Osteoblast (primary cell): ENCODE measurements around the gene ACVR1. TPM values are rescaled to one million over a fixed set of nuclear protein-coding genes. Genes with fewer than 3 reads are reported as not detected.
A peak's percentile ranks its signal among the peaks of the same experiment; 100 is the strongest.
"Not testable (repeated sequence)": the region's sequence is repeated elsewhere in the genome, so short reads cannot be mapped to it uniquely, and the experiment has no call there.

Experiments
- DNase-seq: peaks from one replicate; pipeline ENCODE4 v3.0.0; 2011; ENCODE audit warnings: low spot score, mixed read lengths; ENCODE audit not compliant: insufficient read length; ENCODE audit errors: missing footprints
- H2AFZ ChIP-seq: 2 replicates; pipeline ENCODE4 v1.6.0; 2011; ENCODE audit warnings: mild to moderate bottlenecking, low read length
- H3K27ac ChIP-seq: 2 replicates; pipeline ENCODE4 v1.5.1; 2011; ENCODE audit warnings: mild to moderate bottlenecking, low read depth, low read length, moderate library complexity
- H3K27me3 ChIP-seq: 2 replicates; pipeline ENCODE4 v1.6.0; 2012; ENCODE audit warnings: mild to moderate bottlenecking, control low read depth, inconsistent platforms, low read length, moderate library complexity; ENCODE audit not compliant: insufficient read depth
- H3K36me3 ChIP-seq: 2 replicates; pipeline ENCODE4 v1.5.1; 2011; ENCODE audit warnings: mild to moderate bottlenecking, low read length, control low read depth, moderate library complexity; ENCODE audit not compliant: insufficient read depth
- H3K4me1 ChIP-seq: 2 replicates; pipeline ENCODE4 v1.5.1; 2011; ENCODE audit warnings: mild to moderate bottlenecking, low read length, control low read depth, moderate library complexity; ENCODE audit not compliant: insufficient read depth
- H3K4me2 ChIP-seq: 2 replicates; pipeline ENCODE4 v1.6.0; 2011; ENCODE audit warnings: mild to moderate bottlenecking, low read length; ENCODE audit not compliant: insufficient read depth
- H3K4me3 ChIP-seq: fragments of 200-600 bp; sonication (generic); 3 replicates; pipeline ENCODE4 v1.5.1; 2012; ENCODE audit warnings: mild to moderate bottlenecking, low read length, inconsistent platforms; ENCODE audit not compliant: insufficient read depth
- H3K79me2 ChIP-seq: 2 replicates; pipeline ENCODE4 v1.6.0; 2012; ENCODE audit warnings: mild to moderate bottlenecking, low read length, control low read depth, inconsistent platforms; ENCODE audit not compliant: insufficient read depth
- H3K9me3 ChIP-seq: 2 replicates; pipeline ENCODE4 v1.5.1; 2011; ENCODE audit warnings: low read depth, low read length, control low read depth
- H4K20me1 ChIP-seq: 2 replicates; pipeline ENCODE4 v1.6.0; 2012; ENCODE audit warnings: mild to moderate bottlenecking, low read length, control low read depth; ENCODE audit not compliant: insufficient read depth
- total RNA-seq: library from RNA; depleted of rRNA; stranded (reverse); fragments of >200 nt; gene quantifications from 2 replicates; pipeline ENCODE4 v1.2.3, GENCODE V29; 2012
- TF ChIP-seq, protein P1 (sequence below): IDR thresholded peaks from 2 replicates; pipeline ENCODE4 v1.5.1; 2011; ENCODE audit warnings: mild to moderate bottlenecking, low read depth, low read length, moderate library complexity; ENCODE audit errors: extremely low read depth

ACVR1 gene
- total RNA-seq, 1 donor: 52.5 TPM

DNA sequence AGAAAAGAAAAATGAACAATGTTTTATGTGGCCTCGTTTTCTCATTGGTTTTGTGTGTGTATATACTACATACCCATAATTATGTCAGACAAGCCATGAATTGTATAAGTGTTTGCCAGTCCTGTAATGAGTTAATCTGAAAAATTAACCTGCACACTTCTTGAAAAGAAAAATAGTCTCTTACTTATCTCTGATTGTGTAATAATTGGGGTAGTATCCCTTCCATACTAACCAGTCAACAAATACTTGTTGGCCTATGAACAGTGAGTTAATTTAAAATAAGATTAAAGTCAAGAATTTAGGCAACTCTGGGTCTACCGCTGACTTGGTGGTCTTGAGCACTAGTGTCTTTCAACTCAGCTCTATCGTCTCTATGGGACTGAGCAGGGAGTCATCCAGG lies 48.8 kb downstream of the ACVR1 start:
- no peaks in the 10 kb centered on the region for H3K9me3 ChIP-seq
- H3K4me2 ChIP-seq: no peak overlapping the region
- TF ChIP-seq, protein P1, sequence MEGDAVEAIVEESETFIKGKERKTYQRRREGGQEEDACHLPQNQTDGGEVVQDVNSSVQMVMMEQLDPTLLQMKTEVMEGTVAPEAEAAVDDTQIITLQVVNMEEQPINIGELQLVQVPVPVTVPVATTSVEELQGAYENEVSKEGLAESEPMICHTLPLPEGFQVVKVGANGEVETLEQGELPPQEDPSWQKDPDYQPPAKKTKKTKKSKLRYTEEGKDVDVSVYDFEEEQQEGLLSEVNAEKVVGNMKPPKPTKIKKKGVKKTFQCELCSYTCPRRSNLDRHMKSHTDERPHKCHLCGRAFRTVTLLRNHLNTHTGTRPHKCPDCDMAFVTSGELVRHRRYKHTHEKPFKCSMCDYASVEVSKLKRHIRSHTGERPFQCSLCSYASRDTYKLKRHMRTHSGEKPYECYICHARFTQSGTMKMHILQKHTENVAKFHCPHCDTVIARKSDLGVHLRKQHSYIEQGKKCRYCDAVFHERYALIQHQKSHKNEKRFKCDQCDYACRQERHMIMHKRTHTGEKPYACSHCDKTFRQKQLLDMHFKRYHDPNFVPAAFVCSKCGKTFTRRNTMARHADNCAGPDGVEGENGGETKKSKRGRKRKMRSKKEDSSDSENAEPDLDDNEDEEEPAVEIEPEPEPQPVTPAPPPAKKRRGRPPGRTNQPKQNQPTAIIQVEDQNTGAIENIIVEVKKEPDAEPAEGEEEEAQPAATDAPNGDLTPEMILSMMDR: no peak
- no peak overlapping the region for H3K4me3 ChIP-seq
- H3K36me3 ChIP-seq: no peaks in the 10 kb centered on the region
- peaks cover 25% of the 10 kb centered on the region for H3K4me1 ChIP-seq
- H3K27me3 ChIP-seq: no peaks in the 10 kb centered on the region
- peaks cover 6% of the 10 kb centered on the region for H4K20me1 ChIP-seq
- no peak overlapping the region for H3K27ac ChIP-seq
- H3K79me2 ChIP-seq: peaks cover 63% of the 10 kb centered on the region
- DNase-seq: no peak
- no peak overlapping the region for H2AFZ ChIP-seq

DNA sequence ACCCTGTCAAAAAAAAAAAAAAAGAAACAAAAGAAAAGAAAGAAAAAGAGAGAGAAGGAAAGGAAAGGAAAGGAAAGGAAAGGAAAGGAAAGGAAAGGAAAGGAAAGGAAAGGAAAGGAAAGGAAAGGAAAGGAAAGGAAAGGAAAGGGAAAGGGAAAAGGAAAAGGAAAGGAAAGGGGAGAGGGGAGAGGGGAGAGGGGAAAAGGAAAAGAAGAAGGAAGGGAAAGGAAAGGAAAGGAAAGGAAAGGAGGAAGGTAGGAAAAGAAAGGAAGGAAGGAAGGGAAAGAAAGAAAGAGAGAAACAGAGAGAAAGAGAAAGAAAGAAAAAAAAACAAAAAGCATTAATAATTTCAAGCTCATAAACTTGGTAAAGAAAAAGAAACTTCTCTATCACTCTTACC lies 49.5 kb downstream of the ACVR1 start:
- Histone ChIP-seq H3K27ac (peak overlapping the region; percentile 24), H4K20me1 (peaks cover 10% of the 10 kb centered on the region), H3K4me1 (peaks cover 24% of the 10 kb centered on the region), H3K79me2 (peaks cover 66% of the 10 kb centered on the region)
- DNase-seq, H2AFZ ChIP-seq, H3K9me3 ChIP-seq, H3K27me3 ChIP-seq, H3K36me3 ChIP-seq, H3K4me3 ChIP-seq, H3K4me2 ChIP-seq: not testable (repeated sequence)

DNA sequence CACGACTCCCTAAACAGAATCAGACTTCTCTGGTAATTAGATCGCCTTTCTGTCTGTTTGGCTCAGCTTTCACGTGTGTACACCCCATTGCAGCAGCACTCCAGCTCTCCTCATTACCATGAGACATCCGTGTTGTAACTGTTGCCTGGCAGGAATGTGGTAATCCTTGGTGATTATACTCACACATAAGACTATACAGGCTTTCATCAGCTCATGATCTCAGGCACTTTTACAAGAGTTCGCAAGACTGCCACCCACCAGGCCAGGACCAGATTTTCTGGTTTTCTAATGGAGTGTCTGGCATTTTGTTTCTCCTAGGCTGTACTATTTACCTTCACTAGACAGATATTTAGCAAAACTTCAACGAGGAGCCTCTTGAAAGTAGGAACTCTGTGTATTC lies 50.2 kb downstream of the ACVR1 start:
- Histone ChIP-seq H3K36me3 (no peaks in the 10 kb centered on the region), H3K4me2 (no peak overlapping the region), H3K27ac (peak overlapping the region; percentile 24), H3K4me3 (no peak overlapping the region), H4K20me1 (peaks cover 10% of the 10 kb centered on the region), H3K27me3 (no peaks in the 10 kb centered on the region), H3K9me3 (no peaks in the 10 kb centered on the region), H3K79me2 (peaks cover 70% of the 10 kb centered on the region), H2AFZ (no peak overlapping the region), H3K4me1 (peaks cover 18% of the 10 kb centered on the region)
- DNase-seq: no peak
- TF ChIP-seq, protein P1: no peak

DNA sequence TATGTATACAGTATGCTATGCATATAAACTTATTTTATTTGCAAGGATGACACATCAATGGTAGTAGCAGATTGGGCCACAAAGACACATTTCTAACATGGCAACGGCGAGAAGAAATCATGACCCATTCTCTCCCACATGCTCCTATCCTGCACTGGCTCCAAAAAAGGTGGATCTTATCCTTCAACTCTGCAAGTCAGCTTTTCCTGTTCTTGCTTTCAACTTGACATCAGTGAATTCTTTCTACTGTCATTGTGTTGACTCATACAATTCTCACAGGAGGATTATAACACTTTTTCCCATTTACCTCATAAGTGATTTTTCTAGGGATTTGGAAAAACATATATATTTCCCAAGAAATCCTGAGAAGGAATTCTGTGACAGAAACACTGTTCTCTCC lies 53.1 kb downstream of the ACVR1 start:
- no peak overlapping the region for H3K4me2 ChIP-seq
- H3K4me1 ChIP-seq: peaks cover 19% of the 10 kb centered on the region
- peak overlapping the region; percentile 60 for H3K27ac ChIP-seq
- no peak overlapping the region for H2AFZ ChIP-seq
- H4K20me1 ChIP-seq: peaks cover 10% of the 10 kb centered on the region
- peaks cover 66% of the 10 kb centered on the region for H3K79me2 ChIP-seq
- DNase-seq: no peak
- peaks cover 6% of the 10 kb centered on the region for H3K36me3 ChIP-seq
- no peak overlapping the region for H3K4me3 ChIP-seq
- no peaks in the 10 kb centered on the region for H3K27me3 ChIP-seq
- no peaks in the 10 kb centered on the region for H3K9me3 ChIP-seq
- TF ChIP-seq, protein P1: no peak
